Colonic mucosa (tissue), 4 donors: ENCODE data around the gene CHMP5. TPM values are rescaled to one million over a fixed set of nuclear protein-coding genes. Genes with fewer than 3 reads are reported as not detected.
A peak's percentile ranks its signal among the peaks of the same experiment; 100 is the strongest.

Source experiments
- DNase-seq: peaks from one replicate; pipeline ENCODE4 v3.0.0-alpha.2; 2020
- H3K27ac ChIP-seq: fragments of 200-600 bp; one replicate; pipeline ENCODE4 v1.8.0; 2021
- H3K27me3 ChIP-seq: fragments of 200-600 bp; one replicate; pipeline ENCODE4 v1.8.0; 2021
- H3K36me3 ChIP-seq: fragments of 200-600 bp; one replicate; pipeline ENCODE4 v1.8.0; 2021
- H3K4me1 ChIP-seq: fragments of 200-600 bp; one replicate; pipeline ENCODE4 v1.8.0; 2021; ENCODE audit warnings: mild to moderate bottlenecking
- H3K4me3 ChIP-seq: fragments of 200-600 bp; one replicate; pipeline ENCODE4 v1.8.0; 2021
- H3K9ac ChIP-seq, 2 donors: one replicate each; pipeline ENCODE4 v1.7.0; 2013; ENCODE audit warnings: control low read depth in 2 of 2, low read depth in 2 of 2, low read length in 2 of 2
- H3K9me3 ChIP-seq: fragments of 200-600 bp; one replicate; pipeline ENCODE4 v1.8.0; 2021
- CTCF ChIP-seq: fragments of 200-600 bp; IDR thresholded peaks from one replicate; pipeline ENCODE4 v1.8.0; 2022; ENCODE audit warnings: antibody characterized with exemption, mild to moderate bottlenecking
- intact Hi-C: fragments of 100-400 bp; cut with DNase I; formaldehyde crosslinking; loops from one replicate; pipeline ENCODE4 v1.14.1; 2022
- total RNA-seq, 2 donors: library from RNA; stranded (reverse); fragmentation: NEBNext Ultra II Directional in 1 of 2; extraction: Animal tissue kit (Norgen Biotek cat#: 25700) in 1 of 2; gene quantifications; one replicate each; pipeline ENCODE4 v1.2.1, GENCODE V29; 2021
- donor health status: healthy.
- donor health status: DM: no; HTN: no; CAD: no.
- donor health status: DM: no; HTN: no; CAD: no.

The CHMP5 gene
- total RNA-seq, 2 donors from 2014 or later, result 60.3 to 97.0 TPM

GRCh38 chr9:33329117-33329563 is 64.3 kb downstream of the CHMP5 start:
- H3K4me1 ChIP-seq, result peaks cover 12% of the 10 kb centered on the region
- H3K27ac ChIP-seq, result peak overlapping the region; percentile 82
- no peaks in the 10 kb centered on the region for H3K9me3 ChIP-seq
- H3K9ac ChIP-seq, result peak overlapping the region in 1 of 2 donors; percentile 49
- H3K36me3 ChIP-seq, result no peaks in the 10 kb centered on the region
- intact Hi-C loops, result no loop called here
- DNase-seq, result peak; percentile 91
- no peak overlapping the region for H3K4me3 ChIP-seq
- TF ChIP-seq CTCF, result no peak
- H3K27me3 ChIP-seq, result no peaks in the 10 kb centered on the region

- peak; percentile 19 for DNase-seq
- no peak overlapping the region for H3K4me3 ChIP-seq
- H3K4me1 ChIP-seq, result peaks cover 12% of the 10 kb centered on the region
- no peaks in the 10 kb centered on the region for H3K9me3 ChIP-seq
- no peak for TF ChIP-seq CTCF
- no peak overlapping the region for H3K9ac ChIP-seq
- intact Hi-C loops, result loop anchor here (5.0 kb wide), 1 partner anchor 33 kb away; no protein-coding TSS in a partner anchor
- no peaks in the 10 kb centered on the region for H3K36me3 ChIP-seq
- peak overlapping the region; percentile 82 for H3K27ac ChIP-seq
- no peaks in the 10 kb centered on the region for H3K27me3 ChIP-seq
These were observed 65.1 kb downstream of the CHMP5 start for GRCh38 chr9:33329979-33330378.

- Histone ChIP-seq H3K4me1 (peaks cover 12% of the 10 kb centered on the region), H3K27ac (no peak overlapping the region), H3K4me3 (no peak overlapping the region), H3K9me3 (no peaks in the 10 kb centered on the region), H3K27me3 (no peaks in the 10 kb centered on the region), H3K9ac (no peak overlapping the region), H3K36me3 (no peaks in the 10 kb centered on the region)
- no peak for DNase-seq
- TF ChIP-seq CTCF, result no peak
- intact Hi-C loops, result loop anchor here (5.0 kb wide), 1 partner anchor 34 kb away; no protein-coding TSS in a partner anchor
These were observed 66.6 kb downstream of the CHMP5 start for GRCh38 chr9:33331377-33331891.

Other genes with a start within 250 kb of the CHMP5 start
- gene DNAJA1, start 239.8 kb upstream of the CHMP5 start, total RNA-seq, result 10 to 100 TPM; 66.4 to 93.6 TPM
- 10 to 100 TPM; 17.4 to 18.7 TPM for gene SMU1, start 188.4 kb upstream of the CHMP5 start, total RNA-seq
- gene B4GALT1, start 97.7 kb upstream of the CHMP5 start, total RNA-seq, result 10 to 100 TPM; 76.9 to 78.7 TPM
- 100 to 1,000 TPM; 212 to 214 TPM for gene SPINK4, start 24.9 kb upstream of the CHMP5 start, total RNA-seq
- 100 to 1,000 TPM; 117 to 122 TPM for gene BAG1, start 341 bp upstream of the CHMP5 start, total RNA-seq
- 10 to 100 TPM; 27.6 to 31.3 TPM for gene NFX1, start 25.5 kb downstream of the CHMP5 start, total RNA-seq
- gene AQP7, start 137.5 kb downstream of the CHMP5 start, total RNA-seq, result 10 to 100 TPM in 1 of 2 donors, 1 to 10 TPM in 1; 7.4 to 12.5 TPM
- 10 to 100 TPM in 1 of 2 donors, 1 to 10 TPM in 1; 7.2 to 13.3 TPM for gene AQP3, start 182.5 kb downstream of the CHMP5 start, total RNA-seq
- gene NOL6, start 208.9 kb downstream of the CHMP5 start, total RNA-seq, result 10 to 100 TPM; 11.5 to 29.3 TPM